A549 (cell line): ENCODE results near the gene ONECUT2.
A peak's percentile ranks its signal among the peaks of the same experiment; 100 is the strongest.

Source experiments
- EP300 ChIP-seq, 2 experiments: fragments of >200 bp; sonication (Bioruptor Twin); formaldehyde crosslinking; IDR thresholded peaks; 2 replicates in 1 of 2; 3 replicates in 1 of 2; pipeline ENCODE4 v1.6.1; 2016 to 2017
- MYC ChIP-seq: IDR thresholded peaks from 2 replicates; pipeline ENCODE4 v1.6.1; 2012; ENCODE audit warnings: mild to moderate bottlenecking, inconsistent platforms, low read length, improper control_type of control experiment, borderline replicate concordance
- POLR2A ChIP-seq: IDR thresholded peaks from 2 replicates; pipeline ENCODE4 v1.6.1; 2012; ENCODE audit warnings: mild to moderate bottlenecking, low read length
- RAD21 ChIP-seq, 2 experiments: fragments of >200 bp in 1 of 2; sonication (Bioruptor Twin) in 1 of 2; formaldehyde crosslinking in 1 of 2; IDR thresholded peaks in 1 of 2; conservative IDR thresholded peaks in 1 of 2; 2 replicates in 1 of 2; 3 replicates in 1 of 2; pipeline ENCODE4 v1.6.1; 2012 to 2018; ENCODE audit warnings: inconsistent platforms in 1 of 2
- TFCP2L1 ChIP-seq: fragments of 250-450 bp; sonication (Bioruptor Pico); IDR thresholded peaks from 2 replicates; pipeline ENCODE4 v1.5.0; 2021; ENCODE audit warnings: mild to moderate bottlenecking
- ZC3H11A ChIP-seq: fragments of 450-650 bp; IDR thresholded peaks from 2 replicates; pipeline ENCODE4 v1.6.1; 2014; ENCODE audit warnings: antibody characterized with exemption, mild to moderate bottlenecking
- ZFP36 ChIP-seq: fragments of 450-650 bp; IDR thresholded peaks from 2 replicates; pipeline ENCODE4 v1.6.1; 2014; ENCODE audit warnings: borderline replicate concordance; ENCODE audit not compliant: partially characterized antibody
- TF ChIP-seq, protein P1 (sequence below): fragments of >200 bp; sonication (Bioruptor Twin); formaldehyde crosslinking; IDR thresholded peaks from 3 replicates; pipeline ENCODE4 v1.5.1; 2016
- TF ChIP-seq, protein P2 (sequence below): fragments of 150-350 bp; IDR thresholded peaks from 2 replicates; pipeline ENCODE4 v1.6.1; 2014; ENCODE audit warnings: low read depth, mild to moderate bottlenecking, low read length
- TF ChIP-seq, protein P3 (sequence below): IDR thresholded peaks from 2 replicates; pipeline ENCODE4 v1.6.1; 2012

DNA sequence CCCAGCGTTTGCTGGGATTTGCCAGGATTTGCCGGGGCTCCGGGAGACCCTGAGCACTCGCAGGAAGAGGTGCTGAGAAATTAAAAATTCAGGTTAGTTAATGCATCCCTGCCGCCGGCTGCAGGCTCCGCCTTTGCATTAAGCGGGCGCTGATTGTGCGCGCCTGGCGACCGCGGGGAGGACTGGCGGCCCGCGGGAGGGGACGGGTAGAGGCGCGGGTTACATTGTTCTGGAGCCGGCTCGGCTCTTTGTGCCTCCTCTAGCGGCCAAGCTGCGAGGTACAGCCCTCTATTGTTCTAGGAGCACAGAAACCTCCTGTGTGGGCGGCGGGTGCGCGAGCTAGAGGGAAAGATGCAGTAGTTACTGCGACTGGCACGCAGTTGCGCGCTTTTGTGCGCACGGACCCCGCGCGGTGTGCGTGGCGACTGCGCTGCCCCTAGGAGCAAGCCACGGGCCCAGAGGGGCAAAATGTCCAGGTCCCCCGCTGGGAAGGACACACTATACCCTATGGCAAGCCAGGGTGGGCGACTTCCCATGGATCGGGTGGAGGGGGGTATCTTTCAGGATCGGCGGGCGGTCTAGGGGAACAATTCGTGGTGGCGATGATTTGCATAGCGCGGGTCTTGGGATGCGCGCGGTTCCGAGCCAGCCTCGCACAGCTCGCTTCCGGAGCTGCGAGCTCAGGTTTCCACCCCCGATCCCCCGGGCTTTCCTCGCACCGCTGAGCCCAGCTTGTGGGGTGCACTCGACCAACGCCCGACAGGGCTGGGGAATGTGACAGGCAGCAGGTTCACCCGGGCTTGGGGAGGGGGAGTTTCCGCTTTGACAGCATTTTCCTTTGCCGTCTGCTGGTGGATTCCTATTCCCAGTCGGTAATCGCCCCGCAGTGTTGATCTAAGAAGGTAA is 2.8 kb downstream of the ONECUT2 start:
- TF ChIP-seq, protein P1, sequence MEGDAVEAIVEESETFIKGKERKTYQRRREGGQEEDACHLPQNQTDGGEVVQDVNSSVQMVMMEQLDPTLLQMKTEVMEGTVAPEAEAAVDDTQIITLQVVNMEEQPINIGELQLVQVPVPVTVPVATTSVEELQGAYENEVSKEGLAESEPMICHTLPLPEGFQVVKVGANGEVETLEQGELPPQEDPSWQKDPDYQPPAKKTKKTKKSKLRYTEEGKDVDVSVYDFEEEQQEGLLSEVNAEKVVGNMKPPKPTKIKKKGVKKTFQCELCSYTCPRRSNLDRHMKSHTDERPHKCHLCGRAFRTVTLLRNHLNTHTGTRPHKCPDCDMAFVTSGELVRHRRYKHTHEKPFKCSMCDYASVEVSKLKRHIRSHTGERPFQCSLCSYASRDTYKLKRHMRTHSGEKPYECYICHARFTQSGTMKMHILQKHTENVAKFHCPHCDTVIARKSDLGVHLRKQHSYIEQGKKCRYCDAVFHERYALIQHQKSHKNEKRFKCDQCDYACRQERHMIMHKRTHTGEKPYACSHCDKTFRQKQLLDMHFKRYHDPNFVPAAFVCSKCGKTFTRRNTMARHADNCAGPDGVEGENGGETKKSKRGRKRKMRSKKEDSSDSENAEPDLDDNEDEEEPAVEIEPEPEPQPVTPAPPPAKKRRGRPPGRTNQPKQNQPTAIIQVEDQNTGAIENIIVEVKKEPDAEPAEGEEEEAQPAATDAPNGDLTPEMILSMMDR, result peak; percentile 50
- TF ChIP-seq, protein P2, sequence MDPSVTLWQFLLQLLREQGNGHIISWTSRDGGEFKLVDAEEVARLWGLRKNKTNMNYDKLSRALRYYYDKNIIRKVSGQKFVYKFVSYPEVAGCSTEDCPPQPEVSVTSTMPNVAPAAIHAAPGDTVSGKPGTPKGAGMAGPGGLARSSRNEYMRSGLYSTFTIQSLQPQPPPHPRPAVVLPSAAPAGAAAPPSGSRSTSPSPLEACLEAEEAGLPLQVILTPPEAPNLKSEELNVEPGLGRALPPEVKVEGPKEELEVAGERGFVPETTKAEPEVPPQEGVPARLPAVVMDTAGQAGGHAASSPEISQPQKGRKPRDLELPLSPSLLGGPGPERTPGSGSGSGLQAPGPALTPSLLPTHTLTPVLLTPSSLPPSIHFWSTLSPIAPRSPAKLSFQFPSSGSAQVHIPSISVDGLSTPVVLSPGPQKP, result no peak
- no peak for TF ChIP-seq EP300 (IDR thresholded peaks at IDR 0.05)
- TF ChIP-seq ZFP36, result no peak
- TF ChIP-seq ZC3H11A, result no peak
- TF ChIP-seq POLR2A, result no peak
- TF ChIP-seq, protein P3, sequence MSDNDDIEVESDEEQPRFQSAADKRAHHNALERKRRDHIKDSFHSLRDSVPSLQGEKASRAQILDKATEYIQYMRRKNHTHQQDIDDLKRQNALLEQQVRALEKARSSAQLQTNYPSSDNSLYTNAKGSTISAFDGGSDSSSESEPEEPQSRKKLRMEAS, result peak; percentile 41; the same call in 1 of the 2 replicates
- TF ChIP-seq TFCP2L1, result no peak
- TF ChIP-seq MYC, result no peak
- TF ChIP-seq RAD21 (conservative IDR thresholded peaks at IDR 0.05 in 1 of 2, IDR thresholded peaks at IDR 0.05 in 1 of 2), result peak; percentile 54 to 61; a peak in 4 of 5 replicates
